H54 (cell line): ENCODE results near the gene BRD7.

Source experiments
- DNase-seq: peaks from one replicate; pipeline ENCODE4 v3.0.0; 2011; ENCODE audit warnings: low spot score, mixed read lengths; ENCODE audit not compliant: insufficient read length
- FAIRE-seq: peaks from 3 replicates; lab custom pipeline; 2011; peaks lifted over from hg19 to GRCh38; lab: Jason Lieb, UNC
- POLR2A ChIP-seq: IDR thresholded peaks from 2 replicates; pipeline ENCODE4 v1.6.1; 2011; ENCODE audit warnings: low read depth, mild to moderate bottlenecking, low read length

The BRD7 gene

DNA sequence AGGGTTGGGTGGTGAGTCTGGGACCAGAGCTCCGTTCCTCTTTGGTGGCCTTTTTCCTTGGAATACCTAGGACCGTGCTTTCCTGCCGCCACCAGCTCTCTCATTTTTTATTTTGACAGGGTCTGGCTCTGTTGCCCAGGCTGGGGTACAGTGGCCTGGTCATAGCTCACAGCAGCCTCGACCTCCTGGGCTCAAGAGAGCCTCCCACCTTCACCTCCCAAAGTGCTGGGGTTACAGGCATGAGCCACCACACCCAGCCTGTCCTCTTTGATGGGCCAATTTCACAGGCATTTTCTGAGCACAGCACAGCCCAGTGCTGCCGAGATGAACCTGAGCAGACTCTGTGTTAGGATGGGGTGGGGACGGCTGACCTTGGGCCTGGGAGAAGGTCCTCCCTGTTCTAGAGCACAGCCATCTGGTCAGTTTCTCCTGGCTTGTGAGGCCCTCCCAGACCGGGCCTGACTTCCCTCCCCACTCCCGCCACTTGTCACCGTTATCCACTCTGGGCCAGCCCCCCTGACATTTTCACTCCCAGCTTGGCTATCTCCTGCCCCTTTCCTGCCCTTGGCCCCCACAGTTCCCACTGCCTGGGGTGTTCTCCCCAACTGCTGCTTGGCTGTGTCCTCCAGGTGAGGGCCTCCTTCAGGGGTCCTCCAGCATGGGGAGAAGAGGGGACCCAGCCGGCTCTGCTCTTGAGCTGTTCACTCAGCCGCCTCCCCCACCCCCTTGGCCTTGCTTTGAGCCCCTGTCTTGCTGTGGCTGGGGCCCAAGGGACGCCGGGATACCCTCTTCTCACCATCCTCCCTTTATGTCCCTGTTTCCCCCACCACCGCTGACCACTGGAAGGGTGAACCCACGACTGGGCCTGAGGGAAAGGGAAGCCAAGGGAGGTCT is 97.4 kb downstream of the BRD7 start:
- no peak for TF ChIP-seq POLR2A
- no peak for DNase-seq
- FAIRE-seq: no peak

DNA sequence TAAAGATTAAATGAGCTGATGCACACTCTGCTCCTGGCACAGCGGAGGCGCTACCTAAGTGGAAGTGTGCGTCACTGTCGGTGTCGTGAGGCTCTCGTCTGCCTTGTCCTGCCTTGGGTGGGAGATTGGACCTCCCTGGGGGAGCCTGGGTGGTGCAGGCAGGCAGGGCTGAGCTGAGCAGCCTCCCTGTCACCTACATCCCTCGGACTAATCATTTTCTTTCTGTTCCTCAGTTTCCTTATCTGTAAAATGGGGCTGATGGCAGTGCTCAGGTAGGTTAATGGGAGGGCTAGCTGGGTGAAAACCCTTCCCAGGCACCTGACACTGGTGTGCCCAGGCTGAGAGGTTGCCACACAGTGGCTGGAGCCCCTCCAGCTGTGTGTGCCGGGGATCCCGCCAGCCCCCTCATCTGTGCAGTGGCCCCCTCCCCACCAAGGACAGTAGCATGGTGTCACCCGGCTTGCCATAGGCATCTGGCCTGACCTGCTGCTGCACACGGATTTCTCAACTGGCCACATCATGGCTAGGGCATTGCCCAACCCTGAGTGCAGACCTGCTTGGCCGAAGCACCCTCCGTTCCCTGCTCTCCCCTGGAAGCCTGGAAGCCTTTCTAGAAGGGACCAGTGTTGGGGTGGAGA is 98.2 kb downstream of the BRD7 start:
- DNase-seq (no peak), FAIRE-seq (no peak)
- no peak for TF ChIP-seq POLR2A

GRCh38 chr16:50269769-50270509 is 98.8 kb downstream of the BRD7 start:
- TF ChIP-seq POLR2A: no peak
- DNase-seq: no peak
- no peak for FAIRE-seq

GRCh38 chr16:50269061-50269705 is 99.6 kb downstream of the BRD7 start:
- TF ChIP-seq POLR2A: no peak
- no peak for DNase-seq
- no peak for FAIRE-seq

DNA sequence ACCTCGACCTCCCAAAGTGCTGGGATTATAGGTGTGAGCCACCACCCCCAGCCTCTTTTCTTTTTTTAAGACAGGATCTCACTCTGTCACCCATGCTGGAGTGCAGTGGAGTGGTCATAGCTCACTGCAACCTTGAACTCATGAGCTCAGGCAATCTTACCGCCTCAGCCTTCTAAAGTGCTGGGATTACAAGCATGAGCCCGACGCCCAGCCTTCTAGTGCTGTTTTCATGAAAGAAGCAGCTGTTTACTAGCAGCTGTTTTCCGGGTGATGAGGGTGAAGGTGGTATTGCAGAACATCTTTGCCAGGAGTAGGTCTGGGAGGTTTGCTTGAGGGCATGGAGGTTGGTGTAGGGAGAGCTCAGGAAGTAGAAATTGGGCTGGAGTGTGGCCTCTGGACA is 100.4 kb downstream of the BRD7 start:
- TF ChIP-seq POLR2A: no peak
- DNase-seq (no peak), FAIRE-seq (no peak)

GRCh38 chr16:50267651-50268050 is 101.1 kb downstream of the BRD7 start:
- no peak for DNase-seq
- FAIRE-seq: no peak
- TF ChIP-seq POLR2A: no peak

- DNase-seq: no peak
- no peak for TF ChIP-seq POLR2A
- no peak for FAIRE-seq
Measured at GRCh38 chr16:50267151-50267631, 101.6 kb downstream of the BRD7 start.

GRCh38 chr16:50266337-50267091 is 102.3 kb downstream of the BRD7 start, which contains the start of gene ADCY7:
Gene ADCY7, plus strand, starts transcription at chr16:50266551. Its CDS starts 21,629 bp downstream, at chr16:50288180.
- FAIRE-seq: no peak
- DNase-seq: peak; percentile 68
- 0 out of 2 replicates have a peak, but pooled peaks have one; percentile 15 for TF ChIP-seq POLR2A
